Hepatocyte (in vitro differentiated cells): ENCODE results near the gene PEA15. TPM values are rescaled to one million over a fixed set of nuclear protein-coding genes. Genes with fewer than 3 reads are reported as not detected.

Experiments
- DNase-seq: peaks from one replicate; pipeline ENCODE4 v3.0.0-alpha.2; 2016; ENCODE audit warnings: low spot score
- H2AFZ ChIP-seq: fragments of 200-600 bp; sonication (generic); 2 replicates; pipeline ENCODE4 v1.6.0; 2016; ENCODE audit warnings: antibody characterized with exemption, mild to moderate bottlenecking
- H3K27ac ChIP-seq: fragments of 200-600 bp; sonication (generic); 2 replicates; pipeline ENCODE4 v1.5.1; 2016; ENCODE audit warnings: mild to moderate bottlenecking
- H3K27me3 ChIP-seq: fragments of 200-600 bp; sonication (generic); 2 replicates; pipeline ENCODE4 v1.6.1; 2016
- H3K36me3 ChIP-seq: fragments of 200-600 bp; sonication (generic); replicated peaks from 2 replicates; pipeline ENCODE4 v1.5.1; 2016; ENCODE audit warnings: low read depth; ENCODE audit not compliant: insufficient read depth
- H3K4me1 ChIP-seq: fragments of 200-600 bp; sonication (generic); 2 replicates; pipeline ENCODE4 v1.5.1; 2016; ENCODE audit warnings: mild to moderate bottlenecking, moderate library complexity; ENCODE audit not compliant: insufficient read depth
- H3K4me2 ChIP-seq: fragments of 200-600 bp; sonication (generic); 2 replicates; pipeline ENCODE4 v1.6.0; 2016
- H3K4me3 ChIP-seq: fragments of 200-600 bp; sonication (generic); 2 replicates; pipeline ENCODE4 v1.5.1; 2016; ENCODE audit warnings: mild to moderate bottlenecking
- H3K79me2 ChIP-seq: fragments of 200-600 bp; sonication (generic); 2 replicates; pipeline ENCODE4 v1.6.0; 2017; ENCODE audit warnings: mild to moderate bottlenecking
- H3K9me2 ChIP-seq: fragments of 200-600 bp; sonication (generic); replicated peaks from 2 replicates; pipeline ENCODE4 v1.6.0; 2017; ENCODE audit warnings: mild to moderate bottlenecking; ENCODE audit not compliant: insufficient read depth
- H3K9me3 ChIP-seq: fragments of 200-600 bp; sonication (generic); 2 replicates; pipeline ENCODE4 v1.5.1; 2016; ENCODE audit warnings: low read depth, mild to moderate bottlenecking
- H4K20me1 ChIP-seq: fragments of 200-600 bp; sonication (generic); 2 replicates; pipeline ENCODE4 v1.6.0; 2016; ENCODE audit warnings: mild to moderate bottlenecking; ENCODE audit not compliant: insufficient read depth, poor library complexity, severe bottlenecking
- CTCF ChIP-seq: fragments of 200-600 bp; sonication (generic); IDR thresholded peaks from 2 replicates; pipeline ENCODE4 v1.5.1; 2016; ENCODE audit warnings: antibody characterized with exemption, mild to moderate bottlenecking; ENCODE audit not compliant: poor library complexity
- EZH2 ChIP-seq: fragments of 200-600 bp; sonication (generic); IDR thresholded peaks from 2 replicates; pipeline ENCODE4 v1.6.1; 2016; ENCODE audit warnings: antibody characterized with exemption, mild to moderate bottlenecking, borderline replicate concordance
- EZH2phosphoT487 ChIP-seq: fragments of 200-600 bp; sonication (generic); IDR thresholded peaks from one replicate; pipeline ENCODE4 v1.6.1; 2018; ENCODE audit warnings: antibody characterized with exemption, mild to moderate bottlenecking, low read depth, moderate library complexity; ENCODE audit not compliant: unreplicated experiment, severe bottlenecking
- WGBS: methylation state at CpG from one replicate; pipeline ENCODE4 v1.1.6; 2016; ENCODE audit warnings: low lambda C conversion rate; ENCODE audit errors: missing lambda C conversion rate; 5-methylcytosine and 5-hydroxymethylcytosine counted together
- polyA plus RNA-seq: library from polyadenylated mRNA; unstranded; fragments of >200 nt; fragmentation: Nextera tagmentation; extraction: Ambion mirVana; gene quantifications from 2 replicates; pipeline ENCODE4 v1.2.1, GENCODE V29; 2016
- total RNA-seq: library from RNA; depleted of rRNA; stranded (reverse); fragments of >200 nt; gene quantifications from 2 replicates; pipeline ENCODE4 v1.2.3, GENCODE V29; 2014

The PEA15 gene
- total and polyA plus RNA-seq, 2 experiments from 2014 or later, result 61.1 to 62.0 TPM

DNA sequence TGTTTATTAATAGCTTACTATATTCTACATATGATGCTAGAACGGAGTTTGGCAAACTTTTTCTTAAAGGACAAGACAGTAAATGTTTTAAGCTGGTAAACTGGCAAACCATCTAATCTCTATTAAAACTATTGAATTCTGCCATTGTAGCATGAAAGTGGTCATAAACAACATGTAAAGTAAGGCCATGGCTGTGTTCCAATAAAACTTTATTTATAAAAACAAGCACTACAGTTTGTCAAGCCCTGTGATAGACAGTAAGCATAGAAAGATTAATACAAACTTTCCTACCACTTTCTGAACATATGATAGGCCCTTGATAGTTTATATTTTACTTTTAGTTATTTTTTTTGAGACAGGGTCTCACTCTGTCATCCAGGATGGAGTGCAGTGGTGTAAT is 22.4 kb downstream of the PEA15 start:
- no peak overlapping the region for H3K4me3 ChIP-seq
- no peaks in the 10 kb centered on the region for H3K4me1 ChIP-seq
- no peak overlapping the region for H3K27ac ChIP-seq
- H2AFZ ChIP-seq, result no peak overlapping the region
- no peak overlapping the region for H3K4me2 ChIP-seq
- no peaks in the 10 kb centered on the region for H3K9me3 ChIP-seq
- H3K27me3 ChIP-seq, result no peaks in the 10 kb centered on the region
- TF ChIP-seq EZH2, result no peak
- no peak for TF ChIP-seq EZH2phosphoT487
- TF ChIP-seq CTCF, result no peak
- H4K20me1 ChIP-seq, result no peaks in the 10 kb centered on the region
- peaks cover 9% of the 10 kb centered on the region for H3K36me3 ChIP-seq
- no peaks in the 10 kb centered on the region for H3K9me2 ChIP-seq
- DNase-seq, result no peak
- 96% methylated on average over 1 of the region's 1 CpG for WGBS
- no peaks in the 10 kb centered on the region for H3K79me2 ChIP-seq

GRCh38 chr1:160228431-160228830 is 23.2 kb downstream of the PEA15 start:
- Histone ChIP-seq H3K4me3 (no peak overlapping the region), H4K20me1 (no peaks in the 10 kb centered on the region), H3K4me2 (no peak overlapping the region), H3K36me3 (peaks cover 9% of the 10 kb centered on the region), H3K4me1 (no peaks in the 10 kb centered on the region), H3K27ac (no peak overlapping the region), H3K79me2 (no peaks in the 10 kb centered on the region), H3K9me3 (no peaks in the 10 kb centered on the region), H3K27me3 (no peaks in the 10 kb centered on the region), H3K9me2 (no peaks in the 10 kb centered on the region), H2AFZ (no peak overlapping the region)
- no peak for DNase-seq
- TF ChIP-seq EZH2phosphoT487 (no peak), EZH2 (no peak), CTCF (no peak)

DNA sequence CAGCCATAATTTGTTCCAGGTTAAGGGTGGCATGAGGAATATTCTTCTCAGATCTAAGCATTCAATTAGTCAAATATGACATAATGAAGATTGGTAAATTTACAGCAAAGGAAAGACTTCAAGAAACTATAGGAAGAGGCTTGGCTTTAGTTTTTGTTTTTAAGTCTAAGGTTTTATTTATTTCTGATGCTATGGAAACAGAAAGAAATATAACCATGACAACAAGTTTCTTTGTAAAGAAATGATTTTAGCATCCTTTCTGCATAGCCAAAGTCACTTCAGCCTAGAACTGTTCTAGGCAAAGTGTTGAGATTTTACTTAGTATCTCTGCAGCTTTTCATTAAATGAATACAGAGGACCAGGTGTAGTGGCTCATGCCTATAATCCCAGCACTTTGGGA is 27.7 kb downstream of the PEA15 start:
- Histone ChIP-seq H3K27me3 (no peaks in the 10 kb centered on the region), H3K4me1 (no peaks in the 10 kb centered on the region), H3K4me2 (no peak overlapping the region), H4K20me1 (no peaks in the 10 kb centered on the region), H3K79me2 (no peaks in the 10 kb centered on the region), H3K9me2 (no peaks in the 10 kb centered on the region), H3K36me3 (peaks cover 13% of the 10 kb centered on the region), H3K9me3 (no peaks in the 10 kb centered on the region), H3K27ac (no peak overlapping the region), H3K4me3 (no peak overlapping the region), H2AFZ (no peak overlapping the region)
- no peak for DNase-seq
- TF ChIP-seq EZH2phosphoT487, result no peak
- no peak for TF ChIP-seq CTCF
- no peak for TF ChIP-seq EZH2

GRCh38 chr1:160236806-160237205 is 31.6 kb downstream of the PEA15 start:
- Histone ChIP-seq H2AFZ (no peak overlapping the region), H3K79me2 (peaks cover 9% of the 10 kb centered on the region), H3K27ac (no peak overlapping the region), H3K4me3 (no peak overlapping the region), H3K9me3 (no peaks in the 10 kb centered on the region), H3K4me2 (no peak overlapping the region), H3K36me3 (peaks cover 3% of the 10 kb centered on the region), H3K9me2 (no peaks in the 10 kb centered on the region), H3K27me3 (no peaks in the 10 kb centered on the region), H4K20me1 (no peaks in the 10 kb centered on the region), H3K4me1 (no peaks in the 10 kb centered on the region)
- TF ChIP-seq CTCF (no peak), EZH2phosphoT487 (no peak), EZH2 (no peak)
- no peak for DNase-seq
- 94% methylated on average over 5 of the region's 5 CpGs for WGBS
